Measurements from ENCODE around the gene NCAPD3.

The NCAPD3 gene

DNA sequence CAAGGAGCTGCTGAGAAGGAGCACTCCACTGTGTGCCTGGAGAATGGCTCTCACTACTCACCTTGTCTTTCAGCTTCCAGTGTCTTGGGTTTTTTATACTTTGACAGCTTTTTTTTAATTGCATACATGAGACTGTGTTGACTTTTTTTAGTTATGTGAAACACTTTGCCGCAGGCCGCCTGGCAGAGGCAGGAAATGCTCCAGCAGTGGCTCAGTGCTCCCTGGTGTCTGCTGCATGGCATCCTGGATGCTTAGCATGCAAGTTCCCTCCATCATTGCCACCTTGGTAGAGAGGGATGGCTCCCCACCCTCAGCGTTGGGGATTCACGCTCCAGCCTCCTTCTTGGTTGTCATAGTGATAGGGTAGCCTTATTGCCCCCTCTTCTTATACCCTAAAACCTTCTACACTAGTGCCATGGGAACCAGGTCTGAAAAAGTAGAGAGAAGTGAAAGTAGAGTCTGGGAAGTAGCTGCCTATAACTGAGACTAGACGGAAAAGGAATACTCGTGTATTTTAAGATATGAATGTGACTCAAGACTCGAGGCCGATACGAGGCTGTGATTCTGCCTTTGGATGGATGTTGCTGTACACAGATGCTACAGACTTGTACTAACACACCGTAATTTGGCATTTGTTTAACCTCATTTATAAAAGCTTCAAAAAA lies 72.6 kb downstream of the NCAPD3 start:
- Mint-ChIP-seq H3K4me1 (ENCODE audit: low read depth) (no peaks in the 10 kb centered on the region), H3K27me3 (no peaks in the 10 kb centered on the region), H3K36me3 (ENCODE audit: low read depth) (peaks cover 91% of the 10 kb centered on the region), H3K4me3 (no peak overlapping the region), H3K9me3 (no peaks in the 10 kb centered on the region), H3K27ac (peak overlapping the region; percentile 69)
- DNase-seq = no peak

- no peaks in the 10 kb centered on the region for H3K27me3 Mint-ChIP-seq
Measured at GRCh38 chr11:134150195-134150903, 73.4 kb downstream of the NCAPD3 start.

GRCh38 chr11:134149371-134149770 lies 74.4 kb downstream of the NCAPD3 start:
- Mint-ChIP-seq H3K4me1 (ENCODE audit: low read depth) (no peaks in the 10 kb centered on the region), H3K9me3 (no peaks in the 10 kb centered on the region), H3K27ac (no peak overlapping the region), H3K36me3 (ENCODE audit: low read depth) (peaks cover 92% of the 10 kb centered on the region), H3K27me3 (no peaks in the 10 kb centered on the region), H3K4me3 (no peak overlapping the region)
- DNase-seq = no peak

More at GRCh38 chr11:134150195-134150903, 73.4 kb downstream of the NCAPD3 start:
- H3K36me3 Mint-ChIP-seq (ENCODE audit: low read depth) = peaks cover 91% of the 10 kb centered on the region
- H3K27ac Mint-ChIP-seq = peak overlapping the region; percentile 69
- H3K4me1 Mint-ChIP-seq (ENCODE audit: low read depth) = no peaks in the 10 kb centered on the region
- no peak overlapping the region for H3K4me3 Mint-ChIP-seq
- DNase-seq = no peak
- H3K9me3 Mint-ChIP-seq = no peaks in the 10 kb centered on the region

- peaks cover 85% of the 10 kb centered on the region for H3K36me3 Mint-ChIP-seq (ENCODE audit: low read depth)
Measured at GRCh38 chr11:134146598-134146997, 77.2 kb downstream of the NCAPD3 start.

GRCh38 chr11:134145715-134146114 lies 78.1 kb downstream of the NCAPD3 start:
- Mint-ChIP-seq H3K27me3 (no peaks in the 10 kb centered on the region), H3K4me1 (ENCODE audit: low read depth) (peaks cover 8% of the 10 kb centered on the region), H3K27ac (no peak overlapping the region), H3K36me3 (ENCODE audit: low read depth) (peaks cover 78% of the 10 kb centered on the region), H3K9me3 (no peaks in the 10 kb centered on the region), H3K4me3 (no peak overlapping the region)
- DNase-seq = no peak

More at GRCh38 chr11:134146598-134146997, 77.2 kb downstream of the NCAPD3 start:
- no peaks in the 10 kb centered on the region for H3K27me3 Mint-ChIP-seq
- peaks cover 8% of the 10 kb centered on the region for H3K4me1 Mint-ChIP-seq (ENCODE audit: low read depth)
- no peak for DNase-seq
- no peaks in the 10 kb centered on the region for H3K9me3 Mint-ChIP-seq
- H3K4me3 Mint-ChIP-seq = no peak overlapping the region
- no peak overlapping the region for H3K27ac Mint-ChIP-seq

DNA sequence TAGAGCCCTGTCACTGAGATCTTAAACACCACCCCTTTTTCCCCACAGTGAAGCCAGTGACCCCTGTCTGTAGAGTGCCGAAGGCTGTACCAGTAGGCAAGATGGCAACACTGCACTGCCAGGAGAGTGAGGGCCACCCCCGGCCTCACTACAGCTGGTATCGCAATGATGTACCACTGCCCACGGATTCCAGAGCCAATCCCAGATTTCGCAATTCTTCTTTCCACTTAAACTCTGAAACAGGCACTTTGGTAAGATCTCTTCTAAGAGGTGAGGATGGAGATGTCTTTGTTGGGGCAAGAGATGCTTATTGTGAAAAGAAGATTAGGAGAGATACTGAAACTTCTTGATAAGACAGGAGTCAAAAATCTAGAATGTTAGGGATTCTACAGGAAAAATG lies 79.0 kb downstream of the NCAPD3 start:
- Mint-ChIP-seq H3K27me3 (no peaks in the 10 kb centered on the region), H3K4me3 (no peak overlapping the region), H3K4me1 (ENCODE audit: low read depth) (peaks cover 9% of the 10 kb centered on the region), H3K27ac (peak overlapping the region; percentile 56), H3K9me3 (no peaks in the 10 kb centered on the region), H3K36me3 (ENCODE audit: low read depth) (peaks cover 73% of the 10 kb centered on the region)
- no peak for DNase-seq

GRCh38 chr11:134143801-134144200 lies 80.0 kb downstream of the NCAPD3 start:
- Mint-ChIP-seq H3K27ac (peak overlapping the region; percentile 56), H3K4me1 (ENCODE audit: low read depth) (peaks cover 13% of the 10 kb centered on the region), H3K9me3 (no peaks in the 10 kb centered on the region), H3K4me3 (no peak overlapping the region), H3K36me3 (ENCODE audit: low read depth) (peaks cover 64% of the 10 kb centered on the region), H3K27me3 (no peaks in the 10 kb centered on the region)
- no peak for DNase-seq

DNA sequence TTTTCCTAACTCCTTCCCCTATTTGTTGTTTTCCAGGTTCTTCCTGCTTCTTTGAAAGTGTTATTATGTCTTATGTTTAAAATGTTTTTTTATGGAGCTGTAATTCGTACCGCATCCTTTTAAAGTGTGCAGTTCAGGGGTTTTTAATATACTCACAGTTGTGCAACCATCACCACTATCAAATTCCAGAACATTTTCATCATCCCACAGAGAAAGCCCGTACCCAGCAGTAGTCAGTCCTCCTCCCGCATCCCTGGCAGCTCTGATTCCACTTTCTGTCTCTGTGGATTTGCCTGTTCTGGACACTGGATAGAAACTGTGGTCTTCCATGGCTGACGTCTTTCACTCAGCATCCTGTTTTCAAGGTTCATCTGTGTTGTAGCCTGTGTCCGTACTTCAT lies 81.2 kb downstream of the NCAPD3 start:
- no peak overlapping the region for H3K4me3 Mint-ChIP-seq

DNA sequence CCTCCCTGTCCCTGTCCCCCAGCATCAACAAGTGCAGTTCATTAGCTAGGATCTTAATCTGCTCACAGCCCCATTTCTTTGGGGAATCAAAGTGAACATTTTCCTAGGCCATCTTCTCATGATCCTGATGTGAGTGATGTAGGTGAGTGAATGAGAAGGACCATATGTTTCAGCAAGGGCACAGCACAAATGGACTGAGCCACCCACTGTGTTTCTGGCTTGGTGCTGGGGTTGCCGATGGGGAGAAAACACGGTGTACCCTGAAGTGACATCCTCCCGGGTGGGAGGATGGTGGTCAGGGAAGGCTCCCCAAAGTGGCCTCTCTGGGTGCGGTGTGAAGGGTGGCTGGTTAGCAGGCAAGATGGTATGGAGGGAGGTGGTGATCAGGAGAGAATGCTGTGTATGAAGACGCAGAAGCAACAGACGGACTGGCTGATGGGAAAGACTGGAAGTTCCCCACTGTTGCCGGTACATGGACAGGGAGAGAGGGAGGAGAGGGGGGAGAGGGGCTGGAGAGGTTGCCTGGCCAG lies 82.7 kb downstream of the NCAPD3 start:
- Mint-ChIP-seq H3K36me3 (ENCODE audit: low read depth) (peaks cover 40% of the 10 kb centered on the region), H3K27me3 (no peaks in the 10 kb centered on the region), H3K4me3 (no peak overlapping the region), H3K27ac (no peak overlapping the region), H3K9me3 (no peaks in the 10 kb centered on the region), H3K4me1 (ENCODE audit: low read depth) (peaks cover 13% of the 10 kb centered on the region)
- no peak for DNase-seq

More for the DNA sequence above, 81.2 kb downstream of the NCAPD3 start:
- DNase-seq = no peak
- H3K27me3 Mint-ChIP-seq = no peaks in the 10 kb centered on the region
- peaks cover 52% of the 10 kb centered on the region for H3K36me3 Mint-ChIP-seq (ENCODE audit: low read depth)
- H3K27ac Mint-ChIP-seq = no peak overlapping the region
- H3K4me1 Mint-ChIP-seq (ENCODE audit: low read depth) = peaks cover 13% of the 10 kb centered on the region
- H3K9me3 Mint-ChIP-seq = no peaks in the 10 kb centered on the region

DNA sequence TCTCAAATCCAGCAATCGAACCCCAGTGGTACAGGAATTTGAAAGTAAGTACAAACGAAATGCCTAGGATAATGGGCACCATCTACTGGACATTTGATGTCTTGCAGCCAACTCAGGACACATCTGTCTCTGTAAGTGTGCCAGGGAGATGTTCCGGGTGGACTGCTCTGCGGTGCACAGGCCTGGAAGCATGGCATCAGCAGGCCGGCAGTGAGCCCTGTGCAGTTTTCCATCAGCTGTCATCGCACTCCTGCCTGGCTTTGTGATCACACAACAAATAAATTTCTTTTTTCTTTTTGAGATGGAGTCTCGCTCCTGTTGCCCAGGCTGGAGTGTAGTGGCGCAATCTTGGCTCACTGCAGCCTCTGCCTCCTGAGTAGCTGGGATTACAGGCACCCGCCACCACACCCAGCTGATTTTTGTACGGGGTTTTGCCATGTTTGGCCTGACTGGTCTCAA lies 83.9 kb downstream of the NCAPD3 start:
- DNase-seq = no peak
- Mint-ChIP-seq H3K27ac (no peak overlapping the region), H3K4me3 (no peak overlapping the region), H3K9me3 (no peaks in the 10 kb centered on the region), H3K4me1 (ENCODE audit: low read depth) (peaks cover 13% of the 10 kb centered on the region), H3K27me3 (no peaks in the 10 kb centered on the region), H3K36me3 (ENCODE audit: low read depth) (peaks cover 28% of the 10 kb centered on the region)

DNA sequence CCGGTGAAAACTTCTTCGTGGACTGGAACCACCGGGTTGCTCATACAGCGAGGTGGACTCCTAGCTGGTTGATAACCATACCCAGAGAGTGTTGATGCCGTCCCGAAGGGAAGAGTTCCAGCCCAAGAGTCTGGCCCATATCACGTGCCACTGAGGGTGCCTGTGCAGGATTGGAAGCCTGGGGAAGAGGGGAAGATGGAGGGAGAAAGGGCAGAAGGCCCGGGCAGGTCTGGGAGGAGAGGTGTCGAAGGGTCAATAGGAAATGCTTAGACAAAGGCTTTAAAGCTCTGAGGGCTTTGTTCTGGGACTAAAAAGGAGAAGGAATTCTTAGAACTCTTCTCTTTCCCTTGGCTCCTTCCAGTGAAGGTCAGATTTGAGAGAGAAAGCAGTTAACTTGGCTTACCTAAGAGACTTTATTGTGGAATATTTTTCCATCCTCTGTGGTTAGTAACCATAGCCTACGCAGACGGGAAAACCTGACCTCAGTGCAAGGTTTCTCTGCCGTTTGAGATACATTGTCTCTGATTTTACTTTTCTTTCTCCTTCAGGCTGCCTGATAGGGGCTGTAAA lies 84.4 kb downstream of the NCAPD3 start:
- DNase-seq = no peak
- Mint-ChIP-seq H3K27me3 (no peaks in the 10 kb centered on the region), H3K4me1 (ENCODE audit: low read depth) (peaks cover 13% of the 10 kb centered on the region), H3K9me3 (no peaks in the 10 kb centered on the region), H3K27ac (no peak overlapping the region), H3K36me3 (ENCODE audit: low read depth) (peaks cover 23% of the 10 kb centered on the region), H3K4me3 (no peak overlapping the region)

GRCh38 chr11:134138376-134138775 lies 85.4 kb downstream of the NCAPD3 start:
- peaks cover 15% of the 10 kb centered on the region for H3K36me3 Mint-ChIP-seq (ENCODE audit: low read depth)
- H3K27ac Mint-ChIP-seq = no peak overlapping the region
- H3K27me3 Mint-ChIP-seq = no peaks in the 10 kb centered on the region
- no peak for DNase-seq
- H3K4me3 Mint-ChIP-seq = no peak overlapping the region
- H3K4me1 Mint-ChIP-seq (ENCODE audit: low read depth) = peaks cover 5% of the 10 kb centered on the region
- H3K9me3 Mint-ChIP-seq = no peaks in the 10 kb centered on the region

DNA sequence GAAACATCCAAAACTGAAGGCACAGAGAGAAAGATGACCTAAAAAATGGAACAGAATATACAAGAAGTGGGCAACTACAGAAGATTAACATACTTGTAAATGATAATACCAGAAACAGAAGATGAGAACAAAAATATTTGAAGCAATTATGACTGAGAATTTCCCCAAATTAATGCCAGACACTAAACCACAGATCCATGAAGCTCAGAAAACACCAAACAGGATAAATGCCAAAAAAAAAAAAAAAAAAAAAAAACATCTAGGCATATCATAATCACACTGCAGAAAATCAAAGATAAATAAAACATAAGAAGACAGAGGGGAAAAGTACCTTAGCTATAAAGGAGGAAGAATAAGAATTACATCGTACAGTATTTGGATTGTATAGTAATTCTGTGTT lies 89.6 kb downstream of the NCAPD3 start:
- Mint-ChIP-seq H3K4me3 (no peak overlapping the region), H3K4me1 (ENCODE audit: low read depth) (no peaks in the 10 kb centered on the region), H3K36me3 (ENCODE audit: low read depth) (peaks cover 12% of the 10 kb centered on the region), H3K27me3 (no peaks in the 10 kb centered on the region), H3K9me3 (peaks cover 16% of the 10 kb centered on the region), H3K27ac (no peak overlapping the region)
- DNase-seq = no peak

DNA sequence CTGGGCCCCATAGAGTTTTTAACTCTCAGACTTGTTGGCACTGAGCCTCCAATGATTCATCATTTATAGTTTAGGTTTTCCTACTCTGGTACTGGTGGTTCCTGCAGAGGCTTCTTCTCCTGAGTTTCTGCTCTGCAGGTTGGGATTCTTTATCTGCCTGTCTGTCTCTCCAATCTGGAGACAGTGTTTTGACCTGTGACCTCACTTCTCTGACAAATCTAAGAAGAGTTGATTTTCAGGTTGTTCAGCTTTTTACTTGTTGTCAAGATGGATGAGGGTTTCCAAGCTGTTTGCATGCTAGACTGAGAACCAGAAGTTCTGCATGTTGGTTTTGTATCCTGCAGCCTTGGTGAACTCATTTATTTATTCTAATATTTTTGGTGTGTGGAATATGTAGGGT lies 91.0 kb downstream of the NCAPD3 start:
- Mint-ChIP-seq H3K36me3 (ENCODE audit: low read depth) (peaks cover 16% of the 10 kb centered on the region), H3K9me3 (peaks cover 16% of the 10 kb centered on the region), H3K4me1 (ENCODE audit: low read depth) (no peaks in the 10 kb centered on the region), H3K27me3 (no peaks in the 10 kb centered on the region), H3K27ac (no peak overlapping the region), H3K4me3 (no peak overlapping the region)
- DNase-seq = no peak
